GM12801 (cell line): Measurements from ENCODE around the gene POLR3H.

Source experiments
- TF ChIP-seq, protein P1 (sequence below): IDR thresholded peaks from one replicate; pipeline ENCODE4 v1.5.1; 2011; ENCODE audit warnings: control low read depth; ENCODE audit not compliant: insufficient read length; ENCODE audit errors: extremely low read depth

POLR3H gene

DNA sequence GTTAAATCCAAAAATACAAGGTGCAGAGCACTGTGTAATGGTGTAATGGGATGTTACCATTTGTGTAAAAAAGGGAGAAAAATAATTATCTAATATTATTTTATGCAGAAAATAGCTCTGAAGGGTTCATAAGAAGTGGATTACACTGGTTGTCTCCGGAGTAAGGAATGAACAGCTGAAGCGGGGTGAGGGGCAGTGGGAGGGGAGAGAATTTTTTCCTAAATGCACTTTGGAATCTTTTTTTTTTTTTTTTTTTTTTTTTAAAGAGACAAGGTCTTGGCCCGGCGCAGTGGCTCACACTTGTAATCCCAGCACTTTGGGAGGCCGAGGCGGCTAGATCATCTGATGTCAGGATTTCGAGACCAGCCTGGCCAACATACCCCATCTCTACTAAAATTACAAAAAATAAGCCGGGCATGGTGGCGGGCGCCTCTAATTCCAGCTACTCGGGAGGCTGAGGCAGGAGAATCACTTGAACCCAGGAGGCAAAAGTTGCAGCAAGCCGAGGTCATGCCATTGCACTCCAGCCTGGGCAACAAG, 6.8 kb upstream of the POLR3H start:
- TF ChIP-seq, protein P1, sequence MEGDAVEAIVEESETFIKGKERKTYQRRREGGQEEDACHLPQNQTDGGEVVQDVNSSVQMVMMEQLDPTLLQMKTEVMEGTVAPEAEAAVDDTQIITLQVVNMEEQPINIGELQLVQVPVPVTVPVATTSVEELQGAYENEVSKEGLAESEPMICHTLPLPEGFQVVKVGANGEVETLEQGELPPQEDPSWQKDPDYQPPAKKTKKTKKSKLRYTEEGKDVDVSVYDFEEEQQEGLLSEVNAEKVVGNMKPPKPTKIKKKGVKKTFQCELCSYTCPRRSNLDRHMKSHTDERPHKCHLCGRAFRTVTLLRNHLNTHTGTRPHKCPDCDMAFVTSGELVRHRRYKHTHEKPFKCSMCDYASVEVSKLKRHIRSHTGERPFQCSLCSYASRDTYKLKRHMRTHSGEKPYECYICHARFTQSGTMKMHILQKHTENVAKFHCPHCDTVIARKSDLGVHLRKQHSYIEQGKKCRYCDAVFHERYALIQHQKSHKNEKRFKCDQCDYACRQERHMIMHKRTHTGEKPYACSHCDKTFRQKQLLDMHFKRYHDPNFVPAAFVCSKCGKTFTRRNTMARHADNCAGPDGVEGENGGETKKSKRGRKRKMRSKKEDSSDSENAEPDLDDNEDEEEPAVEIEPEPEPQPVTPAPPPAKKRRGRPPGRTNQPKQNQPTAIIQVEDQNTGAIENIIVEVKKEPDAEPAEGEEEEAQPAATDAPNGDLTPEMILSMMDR = no peak

DNA sequence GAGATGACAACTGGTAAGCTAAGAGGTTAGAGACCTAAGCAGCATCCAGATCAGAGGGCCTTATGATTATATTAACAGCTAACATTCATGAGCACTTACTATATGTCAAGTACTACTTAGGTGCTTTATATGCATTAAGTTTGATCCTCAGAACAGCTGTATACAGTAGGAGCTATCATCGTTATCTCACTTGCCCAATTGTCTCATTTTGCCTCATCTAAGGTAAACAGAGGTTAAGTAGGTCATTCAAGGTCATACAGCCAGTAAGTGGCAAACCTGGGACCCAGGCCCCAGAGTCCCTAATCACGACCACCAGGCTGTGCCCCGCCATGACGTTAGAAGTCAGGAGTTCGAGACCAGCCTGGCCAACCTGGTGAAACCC, 4.6 kb upstream of the POLR3H start:
- TF ChIP-seq, protein P1 = no peak

DNA sequence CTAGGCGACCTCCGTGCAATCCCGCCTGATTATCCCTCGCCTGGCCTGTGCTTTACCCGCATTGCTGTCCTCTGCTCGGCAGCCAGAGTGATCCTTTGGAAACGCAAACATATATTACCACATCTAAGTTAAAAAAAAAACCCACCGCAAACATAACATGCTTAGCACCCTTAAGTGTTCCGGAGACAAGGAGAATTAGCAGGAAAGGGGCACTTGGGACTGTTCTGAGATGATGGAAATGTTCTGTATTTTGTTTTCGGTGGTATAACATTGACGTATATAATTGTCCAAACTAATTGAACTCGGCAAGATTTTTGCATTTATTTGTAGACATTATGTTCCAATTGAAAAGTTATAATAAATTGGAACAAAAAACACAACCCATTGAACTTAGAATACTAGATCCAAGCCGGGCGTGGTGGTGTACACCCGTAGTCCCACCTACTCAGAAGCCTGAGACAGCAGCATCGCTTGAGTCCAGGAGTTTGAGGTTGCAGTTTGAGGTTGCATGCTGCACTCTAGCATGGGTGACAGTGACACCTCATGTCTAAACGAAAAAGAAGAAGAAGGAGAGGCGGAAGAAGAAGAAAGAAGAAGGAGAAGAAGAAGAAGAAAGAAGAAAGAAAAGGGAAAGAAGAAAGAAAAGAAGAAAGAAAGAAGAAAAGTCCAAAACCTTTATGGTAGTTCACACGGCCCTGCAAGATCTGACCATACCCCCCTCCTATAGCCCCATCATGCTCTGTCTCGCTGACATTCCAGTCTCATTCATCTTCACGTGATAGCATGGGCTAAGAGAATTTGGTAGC, 604 bp upstream of the POLR3H start:
- TF ChIP-seq, protein P1 = no peak

DNA sequence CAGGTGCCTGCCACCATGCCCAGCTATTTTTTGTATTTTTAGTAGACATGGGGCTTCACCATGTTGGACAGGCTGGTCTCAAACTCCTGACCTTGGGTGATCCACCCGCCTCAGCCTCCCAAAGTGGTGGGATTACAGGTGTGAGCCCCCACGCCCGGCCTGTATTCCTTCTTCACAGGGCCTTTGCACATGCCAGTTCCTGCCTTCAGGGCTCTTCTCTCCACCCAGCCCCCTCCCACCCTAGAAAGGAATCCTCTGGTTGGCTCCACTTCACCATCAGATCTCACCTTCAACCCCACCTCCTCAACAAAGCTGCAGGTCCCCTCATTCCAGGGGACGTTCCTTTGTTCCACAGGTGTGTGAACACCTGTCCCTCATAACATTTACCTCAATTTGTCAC, 2.0 kb downstream of the POLR3H start:
- TF ChIP-seq, protein P1 = no peak

DNA sequence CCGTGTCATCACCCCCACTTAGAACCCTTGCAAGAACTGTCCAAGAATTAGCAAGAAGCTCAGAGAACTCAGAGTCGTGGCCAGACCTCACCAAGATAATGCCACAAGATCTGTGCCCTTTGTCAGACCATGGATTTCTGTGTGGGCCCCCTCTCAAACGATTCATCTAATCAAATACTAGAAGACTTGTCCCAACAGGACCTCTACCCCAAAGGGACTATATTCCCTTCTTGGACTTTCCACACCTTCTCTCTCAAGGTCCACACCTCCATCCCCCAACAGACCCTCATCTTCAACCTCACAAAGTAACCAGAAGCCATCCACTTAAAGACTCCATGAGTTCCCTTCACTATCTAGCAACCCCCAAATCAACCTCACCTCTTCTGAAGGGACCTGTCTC, 2.8 kb downstream of the POLR3H start:
- TF ChIP-seq, protein P1 = no peak

DNA sequence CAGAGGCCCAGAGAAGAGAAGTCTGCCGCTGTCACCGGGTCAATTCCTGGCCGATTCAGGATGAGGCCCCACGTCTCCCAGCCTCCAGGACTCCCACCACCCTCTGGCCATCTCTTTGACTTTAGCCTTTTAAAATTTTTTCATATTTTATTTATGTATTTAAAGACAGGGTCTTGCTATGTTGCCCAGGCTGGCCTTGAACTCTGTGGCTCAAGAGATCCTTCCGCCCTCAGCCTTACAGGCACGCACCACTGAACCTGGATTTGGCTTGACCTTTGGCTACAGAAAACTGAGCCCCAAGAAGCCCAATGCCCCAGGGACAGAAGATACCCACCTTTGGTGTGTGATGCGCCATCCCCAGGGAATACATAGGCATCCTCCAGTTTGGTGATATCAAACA, 3.9 kb downstream of the POLR3H start:
- TF ChIP-seq, protein P1 = no peak

DNA sequence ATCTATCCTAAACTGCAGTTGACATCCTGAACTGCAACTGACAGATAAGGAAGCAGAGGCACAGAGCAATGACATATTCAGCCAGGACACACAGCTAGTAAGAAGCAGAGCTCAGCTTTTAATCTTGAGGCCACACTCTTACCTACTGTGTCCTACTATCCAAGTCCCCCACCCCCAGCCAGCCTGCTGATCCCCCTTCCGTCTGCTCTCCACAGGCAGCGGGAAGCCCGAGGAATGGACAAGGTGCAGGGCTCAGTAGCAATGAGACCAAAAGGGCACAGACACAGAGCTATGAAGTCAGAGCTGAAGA, 4.3 kb downstream of the POLR3H start:
- TF ChIP-seq, protein P1 = no peak
